ENCODE measurements around the gene GRB10. TPM values are rescaled to one million over a fixed set of nuclear protein-coding genes. Genes with fewer than 3 reads are reported as not detected.

Gene GRB10
- total RNA-seq, 1 donor from 2014 or later, result 67.7 TPM

- Histone ChIP-seq H3K27me3 (ENCODE audit: control insufficient read depth, insufficient read depth, low read length) (no peaks in the 10 kb centered on the region), H3K4me3 (ENCODE audit: low read depth, low read length) (no peak overlapping the region), H3K36me3 (ENCODE audit: control insufficient read depth, insufficient read depth, low read length) (peaks cover 5% of the 10 kb centered on the region)
- FAIRE-seq (no peak), DNase-seq (ENCODE audit: low read depth) (no peak)
- no peak for TF ChIP-seq CTCF (IDR thresholded peaks at IDR 0.05; ENCODE audit: insufficient read depth, low read length, severe bottlenecking)
Observed at GRCh38 chr7:50625360-50625759, 157.3 kb downstream of the GRB10 start.

GRCh38 chr7:50622821-50623220 lies 159.9 kb downstream of the GRB10 start:
- Histone ChIP-seq H3K36me3 (ENCODE audit: control insufficient read depth, insufficient read depth, low read length) (peaks cover 5% of the 10 kb centered on the region), H3K27me3 (ENCODE audit: control insufficient read depth, insufficient read depth, low read length) (no peaks in the 10 kb centered on the region), H3K4me3 (ENCODE audit: low read depth, low read length) (no peak overlapping the region)
- no peak for TF ChIP-seq CTCF (IDR thresholded peaks at IDR 0.05; ENCODE audit: insufficient read depth, low read length, severe bottlenecking)
- FAIRE-seq (no peak), DNase-seq (ENCODE audit: low read depth) (no peak)

GRCh38 chr7:50621973-50622490 lies 160.7 kb downstream of the GRB10 start:
- DNase-seq (ENCODE audit: low read depth) (no peak), FAIRE-seq (no peak)
- Histone ChIP-seq H3K36me3 (ENCODE audit: control insufficient read depth, insufficient read depth, low read length) (peaks cover 5% of the 10 kb centered on the region), H3K4me3 (ENCODE audit: low read depth, low read length) (no peak overlapping the region), H3K27me3 (ENCODE audit: control insufficient read depth, insufficient read depth, low read length) (no peaks in the 10 kb centered on the region)
- no peak for TF ChIP-seq CTCF (IDR thresholded peaks at IDR 0.05; ENCODE audit: insufficient read depth, low read length, severe bottlenecking)

- no peak for TF ChIP-seq CTCF (IDR thresholded peaks at IDR 0.05; ENCODE audit: insufficient read depth, low read length, severe bottlenecking)
- Histone ChIP-seq H3K27me3 (ENCODE audit: control insufficient read depth, insufficient read depth, low read length) (no peaks in the 10 kb centered on the region), H3K4me3 (ENCODE audit: low read depth, low read length) (no peak overlapping the region), H3K36me3 (ENCODE audit: control insufficient read depth, insufficient read depth, low read length) (peaks cover 6% of the 10 kb centered on the region)
- FAIRE-seq (peak; percentile 47), DNase-seq (ENCODE audit: low read depth) (no peak)
Observed at GRCh38 chr7:50621206-50621605, 161.5 kb downstream of the GRB10 start.

GRCh38 chr7:50620433-50620832 lies 162.3 kb downstream of the GRB10 start:
- DNase-seq (ENCODE audit: low read depth), result no peak
- no peak overlapping the region for H3K4me3 ChIP-seq (ENCODE audit: low read depth, low read length)
- H3K27me3 ChIP-seq (ENCODE audit: control insufficient read depth, insufficient read depth, low read length), result no peaks in the 10 kb centered on the region
- H3K36me3 ChIP-seq (ENCODE audit: control insufficient read depth, insufficient read depth, low read length), result peaks cover 6% of the 10 kb centered on the region
- TF ChIP-seq CTCF (IDR thresholded peaks at IDR 0.05; ENCODE audit: insufficient read depth, low read length, severe bottlenecking), result no peak
- no peak for FAIRE-seq

- Histone ChIP-seq H3K36me3 (ENCODE audit: control insufficient read depth, insufficient read depth, low read length) (peaks cover 8% of the 10 kb centered on the region), H3K4me3 (ENCODE audit: low read depth, low read length) (no peak overlapping the region), H3K27me3 (ENCODE audit: control insufficient read depth, insufficient read depth, low read length) (no peaks in the 10 kb centered on the region)
- DNase-seq (ENCODE audit: low read depth) (no peak), FAIRE-seq (peak; percentile 43)
- no peak for TF ChIP-seq CTCF (IDR thresholded peaks at IDR 0.05; ENCODE audit: insufficient read depth, low read length, severe bottlenecking)
Observed at GRCh38 chr7:50619684-50620083, 163.0 kb downstream of the GRB10 start.

Measured in bronchial epithelial cell (primary cell).